ENCODE results near the gene CEP55. TPM values are rescaled to one million over a fixed set of nuclear protein-coding genes. Genes with fewer than 3 reads are reported as not detected.

The CEP55 gene
- total and polyA plus RNA-seq, 2 of the 8 experiments (the other 6 are each of a cell fraction or from before 2014, with no cell fraction given): 7.0 to 19.6 TPM

DNA sequence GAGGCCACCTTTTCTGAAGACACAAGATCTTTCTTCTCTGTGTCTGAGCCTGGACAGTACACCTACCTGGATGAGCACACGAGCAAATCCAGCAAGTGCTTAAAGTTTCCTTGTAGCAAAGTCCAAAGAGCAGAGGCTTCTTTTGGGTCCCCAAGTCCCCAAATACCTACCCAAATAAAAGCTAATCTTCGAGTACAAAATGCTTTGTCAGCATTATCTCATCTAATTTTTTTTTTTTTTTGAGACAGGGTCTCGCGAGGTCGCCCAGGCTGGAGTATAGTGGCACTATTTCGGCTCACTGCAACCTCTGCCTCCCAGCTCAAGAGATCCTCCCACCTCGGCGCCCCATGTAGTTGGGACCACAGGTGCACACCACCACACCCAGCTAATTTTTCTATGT, 38.9 kb upstream of the CEP55 start:
- Histone ChIP-seq H2BK15ac (ENCODE audit: low read length) (no peak overlapping the region), H4K5ac (ENCODE audit: insufficient read length, low read depth, low read length) (no peak overlapping the region), H3K4ac (replicated peaks; ENCODE audit: insufficient read length, low read depth, low read length) (no peak overlapping the region), H3K23me2 (ENCODE audit: low read depth, low read length) (no peaks in the 10 kb centered on the region), H3K27ac (ENCODE audit: low read depth, low read length) (no peak overlapping the region), H3K79me2 (ENCODE audit: control insufficient read depth in 1 of 2, insufficient read depth in 2 of 2, low read length in 2 of 2) (no peaks in the 10 kb centered on the region), H2BK5ac (ENCODE audit: low read depth, low read length) (no peak overlapping the region), H3K36me3 (ENCODE audit: control insufficient read depth in 2 of 4, insufficient read depth in 4 of 4, low read length in 3 of 4) (no peaks in the 10 kb centered on the region), H2BK120ac (replicated peaks; ENCODE audit: low read depth, low read length) (no peak overlapping the region), H2BK12ac (ENCODE audit: low read depth, low read length) (no peak overlapping the region), H2AK5ac (ENCODE audit: low read depth, low read length) (no peak overlapping the region), H3K4me3 (ENCODE audit: extremely low read depth in 1 of 4, insufficient read depth in 2 of 4, low read depth in 3 of 4, low read length in 4 of 4) (no peak overlapping the region), H4K8ac (ENCODE audit: extremely low read depth, insufficient read depth, low read length) (no peak overlapping the region), H2BK20ac (ENCODE audit: low read length) (no peak overlapping the region), H4K20me1 (replicated peaks in 1 of 2; ENCODE audit: control insufficient read depth in 1 of 2, insufficient read depth in 2 of 2, low read length in 2 of 2) (no peaks in the 10 kb centered on the region), H3K9ac (replicated peaks in 1 of 4; ENCODE audit: extremely low read depth in 1 of 4, low read depth in 3 of 4, low read length in 3 of 4) (no peak overlapping the region), H3K4me2 (ENCODE audit: insufficient read depth in 1 of 2, low read depth in 2 of 2, low read length in 2 of 2) (no peak overlapping the region), H3K23ac (ENCODE audit: insufficient read length) (no peak overlapping the region), H3K18ac (ENCODE audit: extremely low read depth, low read length) (no peak overlapping the region), H3K27me3 (replicated peaks in 1 of 4; ENCODE audit: control insufficient read depth in 3 of 4, extremely low read depth in 1 of 4, insufficient read depth in 3 of 4, low read length in 3 of 4) (no peaks in the 10 kb centered on the region), H3K4me1 (replicated peaks in 1 of 4; ENCODE audit: control insufficient read depth in 3 of 4, insufficient read depth in 4 of 4, low read length in 3 of 4) (peaks cover 0 to 5% (median 2%) of the 10 kb centered on the region in 4 experiments; a peak in 3 of 7 replicates), H4K91ac (replicated peaks; ENCODE audit: insufficient read length, low read length) (no peak overlapping the region), H2AFZ (ENCODE audit: low read length) (no peak overlapping the region), H3K56ac (replicated peaks; ENCODE audit: insufficient read length, low read depth, low read length) (no peak overlapping the region), H3K9me3 (ENCODE audit: insufficient read depth in 2 of 2, low read depth in 1 of 2, low read length in 1 of 2) (no peaks in the 10 kb centered on the region), H3K79me1 (ENCODE audit: low read depth, low read length) (no peaks in the 10 kb centered on the region), H3K14ac (ENCODE audit: insufficient read length) (no peak overlapping the region)
- ChIA-PET CTCF (ENCODE audit: partially characterized antibody) (interaction anchor here (0.6 to 4.3 kb wide), 7 partner anchors 12 to 451 kb away, joined by 3 to 22 read pairs (median 8); partner anchors contain the start of gene MYOF), POLR2A (ENCODE audit: partially characterized antibody) (interaction anchor here (2.9 to 3.1 kb wide), 2 partner anchors 12 to 20 kb away, joined by 12 to 16 read pairs; no protein-coding TSS in a partner anchor)
- TF ChIP-seq MAFK (IDR thresholded peaks at IDR 0.05; ENCODE audit: low read depth, low read length) (peak; percentile 91), GTF2F1 (IDR thresholded peaks at IDR 0.05; ENCODE audit: borderline replicate concordance, low read depth, low read length) (no peak)
- WGBS, 2 experiments (ENCODE audit: extremely low coverage in 1 of 2, insufficient coverage in 1 of 2, insufficient read length in 1 of 2, insufficient replicate concordance in 2 of 2, low coverage in 1 of 2, low lambda C conversion rate in 2 of 2, missing lambda C conversion rate in 1 of 2): 94% methylated on average over 8 of the region's 8 CpGs; no CpG with 5 or more reads in 1 of the 2 experiments
- no peak for FAIRE-seq
- DNase-seq (ENCODE audit: low read depth in 1 of 2, low spot score in 2 of 2): no peak

All from H1 (cell line).